Colonic mucosa (tissue), 4 donors: ENCODE results near the gene MAGEF1. TPM values are rescaled to one million over a fixed set of nuclear protein-coding genes. Genes with fewer than 3 reads are reported as not detected.

Source experiments
- DNase-seq: peaks from one replicate; pipeline ENCODE4 v3.0.0-alpha.2; 2020
- H3K27ac ChIP-seq: fragments of 200-600 bp; one replicate; pipeline ENCODE4 v1.8.0; 2021
- H3K27me3 ChIP-seq: fragments of 200-600 bp; one replicate; pipeline ENCODE4 v1.8.0; 2021
- H3K36me3 ChIP-seq: fragments of 200-600 bp; one replicate; pipeline ENCODE4 v1.8.0; 2021
- H3K4me1 ChIP-seq: fragments of 200-600 bp; one replicate; pipeline ENCODE4 v1.8.0; 2021; ENCODE audit warnings: mild to moderate bottlenecking
- H3K4me3 ChIP-seq: fragments of 200-600 bp; one replicate; pipeline ENCODE4 v1.8.0; 2021
- H3K9ac ChIP-seq, 2 donors: one replicate each; pipeline ENCODE4 v1.7.0; 2013; ENCODE audit warnings: control low read depth in 2 of 2, low read depth in 2 of 2, low read length in 2 of 2
- H3K9me3 ChIP-seq: fragments of 200-600 bp; one replicate; pipeline ENCODE4 v1.8.0; 2021
- CTCF ChIP-seq: fragments of 200-600 bp; IDR thresholded peaks from one replicate; pipeline ENCODE4 v1.8.0; 2022; ENCODE audit warnings: antibody characterized with exemption, mild to moderate bottlenecking
- intact Hi-C: fragments of 100-400 bp; cut with DNase I; formaldehyde crosslinking; loops from one replicate; pipeline ENCODE4 v1.14.1; 2022
- total RNA-seq, 2 donors: library from RNA; stranded (reverse); fragmentation: NEBNext Ultra II Directional in 1 of 2; extraction: Animal tissue kit (Norgen Biotek cat#: 25700) in 1 of 2; gene quantifications; one replicate each; pipeline ENCODE4 v1.2.1, GENCODE V29; 2021
- donor health status: healthy.
- donor health status: DM: no; HTN: no; CAD: no.
- donor health status: DM: no; HTN: no; CAD: no.

MAGEF1 gene
- total RNA-seq, 2 donors from 2014 or later, result 28.3 to 42.6 TPM

- no peaks in the 10 kb centered on the region for H3K27me3 ChIP-seq
- intact Hi-C loops, result no loop called here
- peak; percentile 49 for DNase-seq
Measured at GRCh38 chr3:184687363-184688015, 24.4 kb downstream of the MAGEF1 start.

GRCh38 chr3:184685646-184686045, 26.2 kb downstream of the MAGEF1 start:
- DNase-seq, result no peak
- Histone ChIP-seq H3K9me3 (no peaks in the 10 kb centered on the region), H3K36me3 (no peaks in the 10 kb centered on the region), H3K4me3 (no peak overlapping the region), H3K9ac (no peak overlapping the region), H3K27ac (no peak overlapping the region), H3K4me1 (no peaks in the 10 kb centered on the region), H3K27me3 (no peaks in the 10 kb centered on the region)
- no peak for TF ChIP-seq CTCF
- intact Hi-C loops, result no loop called here

More at GRCh38 chr3:184687363-184688015, 24.4 kb downstream of the MAGEF1 start:
- no peak for TF ChIP-seq CTCF
- H3K4me1 ChIP-seq, result no peaks in the 10 kb centered on the region
- peak overlapping the region; percentile 44 for H3K27ac ChIP-seq
- H3K9me3 ChIP-seq, result no peaks in the 10 kb centered on the region
- no peaks in the 10 kb centered on the region for H3K36me3 ChIP-seq
- H3K4me3 ChIP-seq, result no peak overlapping the region
- H3K9ac ChIP-seq, result no peak overlapping the region

- no peak for TF ChIP-seq CTCF
- Histone ChIP-seq H3K4me1 (no peaks in the 10 kb centered on the region), H3K36me3 (no peaks in the 10 kb centered on the region), H3K4me3 (no peak overlapping the region), H3K9ac (no peak overlapping the region), H3K27ac (no peak overlapping the region), H3K9me3 (no peaks in the 10 kb centered on the region), H3K27me3 (no peaks in the 10 kb centered on the region)
- DNase-seq, result no peak
- intact Hi-C loops, result no loop called here
Measured at GRCh38 chr3:184685055-184685454, 26.8 kb downstream of the MAGEF1 start.

- H3K4me3 ChIP-seq, result no peak overlapping the region
- H3K9ac ChIP-seq, result no peak overlapping the region
- H3K27me3 ChIP-seq, result no peaks in the 10 kb centered on the region
- H3K9me3 ChIP-seq, result no peaks in the 10 kb centered on the region
- no peaks in the 10 kb centered on the region for H3K4me1 ChIP-seq
- no peak overlapping the region for H3K27ac ChIP-seq
- no peak for DNase-seq
- no peaks in the 10 kb centered on the region for H3K36me3 ChIP-seq
- intact Hi-C loops, result no loop called here
- no peak for TF ChIP-seq CTCF
Measured at GRCh38 chr3:184683900-184684560, 27.8 kb downstream of the MAGEF1 start.

- no peak for DNase-seq
- Histone ChIP-seq H3K4me3 (no peak overlapping the region), H3K4me1 (no peaks in the 10 kb centered on the region), H3K36me3 (no peaks in the 10 kb centered on the region), H3K27ac (no peak overlapping the region), H3K9me3 (no peaks in the 10 kb centered on the region), H3K9ac (no peak overlapping the region), H3K27me3 (no peaks in the 10 kb centered on the region)
- intact Hi-C loops, result no loop called here
- no peak for TF ChIP-seq CTCF
Measured at GRCh38 chr3:184683234-184683633, 28.6 kb downstream of the MAGEF1 start.
